Right lobe of liver (tissue), 6 donors: ENCODE results near the gene DNAI7. TPM values are rescaled to one million over a fixed set of nuclear protein-coding genes. Genes with fewer than 3 reads are reported as not detected.

Experiments used
- ATAC-seq, 4 donors: fragments of 200-7000 bp; cut with Tn5 transposase; one replicate each; pipeline ENCODE4 v1.9.1; 2020; ENCODE audit warnings: mild to moderate bottlenecking in 4 of 4, moderate library complexity in 4 of 4
- DNase-seq, 3 donors: peaks; one replicate each; pipeline ENCODE4 v3.0.0-alpha.2; 2020
- H3K27ac ChIP-seq, 3 donors: fragments of 200-600 bp; one replicate each; pipeline ENCODE4 v1.8.0; 2022
- H3K27me3 ChIP-seq, 2 donors: fragments of 200-600 bp; one replicate each; pipeline ENCODE4 v1.8.0; 2022
- H3K36me3 ChIP-seq, 4 donors: fragments of 200-600 bp; sonication (generic) in 1 of 4; one replicate each; pipeline versions ENCODE4 v1.5.1 to v1.8.0; 2017 to 2022; ENCODE audit warnings: control low read depth in 1 of 4
- H3K4me1 ChIP-seq, 4 donors: fragments of 200-600 bp; sonication (generic) in 1 of 4; one replicate each; pipeline versions ENCODE4 v1.5.1 to v1.8.0; 2017 to 2022; ENCODE audit warnings: control low read depth in 1 of 4
- H3K4me3 ChIP-seq, 3 donors: fragments of 200-600 bp; one replicate each; pipeline ENCODE4 v1.8.0; 2022
- H3K9me3 ChIP-seq, 4 donors: fragments of 200-600 bp; sonication (generic) in 1 of 4; one replicate each; pipeline versions ENCODE4 v1.5.1 to v1.8.0; 2017 to 2022; ENCODE audit warnings: control low read depth in 1 of 4
- POLR2A ChIP-seq: fragments of 450-650 bp; IDR thresholded peaks from one replicate; pipeline ENCODE4 v1.6.1; 2017; ENCODE audit warnings: antibody characterized with exemption, mild to moderate bottlenecking
- WGBS: methylation state at CpG from one replicate; pipeline ENCODE4 v1.1.6; 2018; ENCODE audit warnings: low coverage, low lambda C conversion rate; ENCODE audit not compliant: insufficient coverage; ENCODE audit errors: missing lambda C conversion rate; 5-methylcytosine and 5-hydroxymethylcytosine counted together
- intact Hi-C, 2 donors: fragments of 100-400 bp; cut with DNase I; formaldehyde crosslinking; loops; one replicate each; pipeline versions ENCODE4 v1.11.2 to v1.14.1; 2022
- total RNA-seq, 6 experiments: library from RNA; depleted of rRNA in 2 of 6; stranded (reverse); fragments of >200 nt in 2 of 6; fragmentation: NEBNext Ultra II Directional in 3 of 6; extraction: Animal tissue kit (Norgen Biotek cat#: 25700) in 3 of 6; gene quantifications; one replicate each; pipeline versions ENCODE4 v1.1.0 to v1.2.4, GENCODE V29; 2016 to 2023
- TF ChIP-seq, protein P1 (sequence below), 4 donors: fragments of 200-600 bp in 3 of 4; fragments of 450-650 bp in 1 of 4; IDR thresholded peaks; one replicate each; pipeline versions ENCODE4 v1.5.1 to v1.8.0; 2016 to 2022; ENCODE audit warnings: antibody characterized with exemption in 4 of 4, mild to moderate bottlenecking in 2 of 4
- donor health status: DM: no; HTN: yes; CAD: no.
- donor health status: DM: no; HTN: no; CAD: no.
- donor health status: DM: no; HTN: no; CAD: no.
- donor health status: DM: no; HTN: yes; CAD: no.
- donor health status: DM: no; HTN: yes; CAD: no.

The DNAI7 gene
- total RNA-seq, 6 experiments from 2014 or later: 0.39 TPM; not detected in 5

DNA sequence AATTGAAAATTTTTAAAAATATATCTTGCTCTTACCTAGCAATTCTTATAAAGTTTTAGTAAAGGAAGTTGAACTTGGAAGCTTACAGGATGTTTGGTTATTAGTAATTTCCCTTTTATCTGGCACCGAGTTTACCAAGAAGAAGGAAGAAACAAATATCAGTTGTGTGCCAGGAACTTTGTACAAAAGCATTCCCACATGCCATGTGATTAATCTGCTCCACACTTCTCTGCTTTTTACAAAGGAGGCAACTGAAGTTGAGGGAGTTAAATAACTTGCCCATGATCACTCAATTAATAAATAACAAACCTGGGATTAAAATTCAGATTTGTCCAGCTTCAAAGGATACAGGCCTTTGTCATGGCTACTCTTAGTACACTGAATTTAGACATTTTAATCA, 123.6 kb downstream of the DNAI7 start:
- peak in 3 of 4 donors; percentile 35 to 72 (median 36) for ATAC-seq
- no peak for DNase-seq
- H3K27ac ChIP-seq: peak overlapping the region in 1 of 3 donors; percentile 54
- intact Hi-C loops: no loop called here
- 18% methylated on average over 1 of the region's 1 CpG for WGBS
- TF ChIP-seq, protein P1, sequence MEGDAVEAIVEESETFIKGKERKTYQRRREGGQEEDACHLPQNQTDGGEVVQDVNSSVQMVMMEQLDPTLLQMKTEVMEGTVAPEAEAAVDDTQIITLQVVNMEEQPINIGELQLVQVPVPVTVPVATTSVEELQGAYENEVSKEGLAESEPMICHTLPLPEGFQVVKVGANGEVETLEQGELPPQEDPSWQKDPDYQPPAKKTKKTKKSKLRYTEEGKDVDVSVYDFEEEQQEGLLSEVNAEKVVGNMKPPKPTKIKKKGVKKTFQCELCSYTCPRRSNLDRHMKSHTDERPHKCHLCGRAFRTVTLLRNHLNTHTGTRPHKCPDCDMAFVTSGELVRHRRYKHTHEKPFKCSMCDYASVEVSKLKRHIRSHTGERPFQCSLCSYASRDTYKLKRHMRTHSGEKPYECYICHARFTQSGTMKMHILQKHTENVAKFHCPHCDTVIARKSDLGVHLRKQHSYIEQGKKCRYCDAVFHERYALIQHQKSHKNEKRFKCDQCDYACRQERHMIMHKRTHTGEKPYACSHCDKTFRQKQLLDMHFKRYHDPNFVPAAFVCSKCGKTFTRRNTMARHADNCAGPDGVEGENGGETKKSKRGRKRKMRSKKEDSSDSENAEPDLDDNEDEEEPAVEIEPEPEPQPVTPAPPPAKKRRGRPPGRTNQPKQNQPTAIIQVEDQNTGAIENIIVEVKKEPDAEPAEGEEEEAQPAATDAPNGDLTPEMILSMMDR (IDR thresholded peaks at IDR 0.05): no peak
- TF ChIP-seq POLR2A: no peak
- H3K4me1 ChIP-seq: no peaks in the 10 kb centered on the region
- H3K9me3 ChIP-seq: no peaks in the 10 kb centered on the region
- no peaks in the 10 kb centered on the region for H3K36me3 ChIP-seq
- H3K27me3 ChIP-seq: no peaks in the 10 kb centered on the region
- H3K4me3 ChIP-seq: no peak overlapping the region

DNA sequence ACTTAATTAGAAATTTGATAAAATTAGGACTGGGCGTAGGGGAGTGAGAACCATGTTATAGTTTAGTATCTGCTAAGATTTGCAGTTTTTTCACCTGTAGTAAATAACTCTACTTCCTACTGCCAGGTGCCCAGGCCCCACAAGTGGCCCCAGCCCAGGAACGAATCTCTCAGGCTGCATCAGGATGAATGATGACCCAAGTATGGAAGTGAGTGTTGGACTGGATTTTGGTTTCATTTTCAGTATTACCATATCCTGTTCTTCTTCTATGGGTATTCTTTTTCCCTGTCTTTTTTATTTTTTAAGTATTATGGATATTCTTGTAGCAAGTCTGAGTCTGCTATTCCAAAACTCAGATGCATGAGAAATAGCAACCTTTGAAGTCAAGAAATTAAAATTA, 125.7 kb downstream of the DNAI7 start:
- Histone ChIP-seq H3K4me1 (no peaks in the 10 kb centered on the region), H3K36me3 (no peaks in the 10 kb centered on the region), H3K27ac (no peak overlapping the region), H3K9me3 (no peaks in the 10 kb centered on the region), H3K27me3 (no peaks in the 10 kb centered on the region), H3K4me3 (no peak overlapping the region)
- no peak for DNase-seq
- intact Hi-C loops: no loop called here
- ATAC-seq: peak; percentile 36 to 65 (median 56)
- TF ChIP-seq, protein P1 (IDR thresholded peaks at IDR 0.05): no peak
- no peak for TF ChIP-seq POLR2A
- WGBS: 47% methylated on average over 2 of the region's 2 CpGs

DNA sequence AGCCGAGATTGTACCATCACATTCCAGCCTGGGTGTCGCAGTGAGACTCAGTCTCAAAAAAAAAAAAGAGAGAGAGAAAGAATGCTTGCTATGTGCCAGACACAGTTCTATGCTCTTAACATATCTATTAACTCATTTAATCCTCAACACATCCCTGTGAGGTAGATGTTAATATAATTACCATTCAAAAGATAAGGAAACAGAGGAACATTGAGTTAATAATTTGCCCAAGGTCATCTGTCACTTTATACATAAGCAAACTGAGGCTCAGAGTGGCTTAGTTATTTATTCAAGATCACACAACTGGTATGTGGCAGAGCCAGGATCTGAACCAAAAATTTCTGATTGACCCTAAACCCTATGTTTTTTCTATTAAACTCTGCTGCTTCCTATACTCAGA, 129.9 kb downstream of the DNAI7 start:
- intact Hi-C loops: no loop called here
- 55% methylated on average over 2 of the region's 2 CpGs for WGBS
- Histone ChIP-seq H3K27me3 (no peaks in the 10 kb centered on the region), H3K36me3 (no peaks in the 10 kb centered on the region), H3K27ac (no peak overlapping the region), H3K4me3 (no peak overlapping the region), H3K9me3 (no peaks in the 10 kb centered on the region), H3K4me1 (no peaks in the 10 kb centered on the region)
- TF ChIP-seq POLR2A: no peak
- TF ChIP-seq, protein P1 (IDR thresholded peaks at IDR 0.05): no peak
- ATAC-seq: no peak
- no peak for DNase-seq

DNA sequence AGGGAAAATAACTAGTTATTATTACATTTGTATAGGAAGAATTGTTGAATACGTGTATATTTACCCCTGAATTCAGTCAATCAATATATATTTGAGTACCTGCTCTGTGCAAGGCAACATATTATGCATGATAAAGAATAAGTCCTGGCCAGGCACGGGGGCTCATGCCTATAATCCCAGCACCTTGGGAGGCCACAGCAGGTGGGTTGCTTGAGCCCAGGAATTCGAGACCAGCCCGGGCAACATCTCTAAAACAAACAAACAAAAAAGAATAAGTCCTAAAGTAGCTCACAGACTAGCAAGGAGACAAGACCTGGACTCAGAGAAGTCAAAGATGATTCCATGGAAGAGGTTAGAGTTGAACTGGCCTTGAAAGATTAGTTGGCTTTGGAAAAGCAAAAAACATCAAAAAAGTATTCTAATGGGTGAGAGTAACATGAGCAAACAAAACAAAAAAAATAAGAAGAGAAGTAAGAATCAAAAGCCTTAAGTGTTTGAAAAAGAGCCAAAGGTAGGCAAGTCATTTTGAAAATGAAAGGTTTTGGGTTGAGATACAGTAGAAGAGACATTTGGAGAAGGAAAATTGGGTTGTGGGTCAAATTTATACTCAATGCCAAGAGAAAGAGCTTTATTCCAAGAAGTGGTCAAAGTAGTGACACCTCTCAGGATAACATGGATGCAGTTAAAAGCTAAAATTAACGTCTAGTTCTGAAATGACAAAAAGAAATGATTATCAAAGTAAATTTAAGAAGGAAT, 130.9 kb downstream of the DNAI7 start:
- intact Hi-C loops: no loop called here
- TF ChIP-seq, protein P1 (IDR thresholded peaks at IDR 0.05): no peak
- no peak for TF ChIP-seq POLR2A
- no peak overlapping the region for H3K27ac ChIP-seq
- DNase-seq: no peak
- ATAC-seq: no peak
- H3K4me1 ChIP-seq: no peaks in the 10 kb centered on the region
- no peaks in the 10 kb centered on the region for H3K9me3 ChIP-seq
- H3K36me3 ChIP-seq: no peaks in the 10 kb centered on the region
- WGBS: 78% methylated on average over 5 of the region's 5 CpGs
- H3K4me3 ChIP-seq: no peak overlapping the region
- H3K27me3 ChIP-seq: no peaks in the 10 kb centered on the region
